A673 (cell line): ENCODE results near the gene FXR2. TPM values are rescaled to one million over a fixed set of nuclear protein-coding genes. Genes with fewer than 3 reads are reported as not detected.
A peak's percentile ranks its signal among the peaks of the same experiment; 100 is the strongest.

Source experiments
- BruUV-seq: library from RNA; stranded (reverse); fragments of 400-500 nt; replicated peaks from 2 replicates; lab custom pipeline; 2021; lab: Mats Ljungman, UMichigan
- CTCF ChIA-PET: fragments of 300-600 bp; sonication (Branson Sonifier 250); formaldehyde crosslinking; loops from one replicate; lab custom pipeline; 2022; ENCODE audit warnings: antibody characterized with exemption; lab: Charles Lee
- POLR2A ChIA-PET: fragments of 300-600 bp; sonication (Branson Sonifier 250); formaldehyde crosslinking; loops from one replicate; lab custom pipeline; 2022; ENCODE audit warnings: antibody characterized with exemption; ENCODE audit not compliant: low non-redundant PET; lab: Charles Lee
- DNase-seq: peaks from one replicate; pipeline ENCODE4 v3.0.0-alpha.2; 2015; ENCODE audit warnings: low spot score
- H3K27ac ChIP-seq: fragments of 200-600 bp; sonication (generic); 2 replicates; pipeline ENCODE4 v1.5.1; 2016; ENCODE audit warnings: mixed run types, low read depth, mild to moderate bottlenecking, mixed read lengths, antibody characterized with exemption, low read length; ENCODE audit not compliant: poor library complexity, severe bottlenecking
- H3K27me3 ChIP-seq: fragments of 200-600 bp; sonication (generic); replicated peaks from 2 replicates; pipeline ENCODE4 v1.6.1; 2017; ENCODE audit warnings: mixed run types, low read depth, mild to moderate bottlenecking, mixed read lengths, antibody characterized with exemption, low read length; ENCODE audit not compliant: insufficient read depth, poor library complexity
- H3K36me3 ChIP-seq: fragments of 200-600 bp; sonication (generic); 2 replicates; pipeline ENCODE4 v1.6.1; 2016; ENCODE audit warnings: mixed run types, mild to moderate bottlenecking, mixed read lengths, antibody characterized with exemption, low read length; ENCODE audit not compliant: insufficient read depth, poor library complexity, severe bottlenecking
- H3K4me1 ChIP-seq: fragments of 200-600 bp; sonication (generic); 2 replicates; pipeline ENCODE4 v1.6.1; 2017; ENCODE audit warnings: mixed run types, mild to moderate bottlenecking, mixed read lengths, antibody characterized with exemption, low read length; ENCODE audit not compliant: insufficient read depth, poor library complexity, severe bottlenecking
- H3K4me3 ChIP-seq: fragments of 200-600 bp; sonication (generic); 2 replicates; pipeline ENCODE4 v1.5.1; 2016; ENCODE audit warnings: low read depth, mixed run types, mild to moderate bottlenecking, mixed read lengths, low read length; ENCODE audit not compliant: poor library complexity, severe bottlenecking
- H3K9me3 ChIP-seq: fragments of 200-600 bp; sonication (generic); 2 replicates; pipeline ENCODE4 v1.6.1; 2016; ENCODE audit warnings: mixed run types, low read depth, mild to moderate bottlenecking, mixed read lengths, antibody characterized with exemption, low read length; ENCODE audit not compliant: poor library complexity, severe bottlenecking
- CTCF ChIP-seq: fragments of 300-800, 200-600 bp; sonication (generic); conservative IDR thresholded peaks from 2 replicates; pipeline ENCODE4 v1.5.1; 2017; ENCODE audit warnings: low read depth, mild to moderate bottlenecking, antibody characterized with exemption, low read length, moderate library complexity, mixed read lengths
- EZH2 ChIP-seq: fragments of 200-600 bp; sonication (generic); IDR thresholded peaks from 2 replicates; pipeline ENCODE4 v1.6.1; 2017; ENCODE audit warnings: borderline replicate concordance, low read depth, mild to moderate bottlenecking, mixed read lengths, antibody characterized with exemption, low read length; ENCODE audit not compliant: poor library complexity, severe bottlenecking
- intact Hi-C: fragments of 100-400 bp; cut with micrococcal nuclease; formaldehyde crosslinking; loops from one replicate; pipeline ENCODE4 v1.10.0; 2022; ENCODE audit not compliant: unreplicated experiment
- total RNA-seq: library from RNA; stranded (reverse); gene quantifications from 2 replicates; pipeline ENCODE4 v1.2.3, GENCODE V29; 2021

The FXR2 gene
- total RNA-seq, 1 experiment from 2014 or later, result 101 TPM

DNA sequence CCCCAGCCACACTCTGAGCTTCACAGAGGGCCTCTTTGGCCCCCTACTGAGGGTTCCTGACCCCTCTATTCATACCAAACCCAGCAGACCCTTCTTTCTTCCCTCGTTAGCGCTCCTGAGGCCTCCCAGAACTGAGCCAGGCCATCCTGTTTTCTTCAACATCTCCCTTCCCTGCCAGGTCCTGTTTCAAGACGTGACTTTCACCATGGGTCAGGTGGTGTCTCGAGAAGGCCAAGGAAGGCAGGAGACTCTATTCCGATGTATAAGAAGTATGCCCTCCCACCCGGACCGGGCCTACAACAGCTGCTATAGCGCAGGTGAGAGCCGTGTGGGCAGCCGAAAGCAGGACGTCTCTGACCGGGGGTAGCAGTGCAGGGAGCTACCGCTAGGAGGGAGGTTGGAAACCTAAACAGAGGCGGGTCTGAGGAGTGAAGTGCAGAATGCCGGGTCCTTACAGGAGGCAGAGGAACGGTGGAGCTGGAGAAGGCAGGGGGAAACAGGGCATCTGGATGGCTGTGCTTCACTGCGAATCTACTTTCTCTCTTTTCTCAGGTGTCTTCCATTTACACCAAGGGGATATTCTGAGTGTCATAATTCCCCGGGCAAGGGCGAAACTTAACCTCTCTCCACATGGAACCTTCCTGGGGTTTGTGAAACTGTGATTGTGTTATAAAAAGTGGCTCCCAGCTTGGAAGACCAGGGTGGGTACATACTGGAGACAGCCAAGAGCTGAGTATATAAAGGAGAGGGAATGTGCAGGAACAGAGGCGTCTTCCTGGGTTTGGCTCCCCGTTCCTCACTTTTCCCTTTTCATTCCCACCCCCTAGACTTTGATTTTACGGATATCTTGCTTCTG lies 54.3 kb downstream of the FXR2 start:
- H3K9me3 ChIP-seq, result no peaks in the 10 kb centered on the region
- peak overlapping the region; percentile 92 for H3K27ac ChIP-seq
- TF ChIP-seq CTCF (peak; percentile 64), EZH2 (no peak)
- DNase-seq, result peak; percentile 83
- BruUV-seq, result no TSS peak
- peaks cover 33% of the 10 kb centered on the region for H3K4me1 ChIP-seq
- peaks cover 22% of the 10 kb centered on the region for H3K36me3 ChIP-seq
- peak overlapping the region; percentile 90 for H3K4me3 ChIP-seq
- intact Hi-C loops, result loop anchor here (1.0 to 2.0 kb wide), 3 partner anchors 46 to 204 kb away; no protein-coding TSS in a partner anchor
- ChIA-PET CTCF (interaction anchor here (0.5 to 1.8 kb wide), 30 partner anchors 9 to 590 kb away, joined by 3 to 32 read pairs (median 4); partner anchors contain the start of genes DNAH2, FGF11, NEURL4 and SLC2A4), POLR2A (interaction anchor here (0.5 to 0.7 kb wide), 3 partner anchors 47 to 231 kb away, joined by 3 to 5 read pairs (median 3); no protein-coding TSS in a partner anchor)
- H3K27me3 ChIP-seq, result no peaks in the 10 kb centered on the region

DNA sequence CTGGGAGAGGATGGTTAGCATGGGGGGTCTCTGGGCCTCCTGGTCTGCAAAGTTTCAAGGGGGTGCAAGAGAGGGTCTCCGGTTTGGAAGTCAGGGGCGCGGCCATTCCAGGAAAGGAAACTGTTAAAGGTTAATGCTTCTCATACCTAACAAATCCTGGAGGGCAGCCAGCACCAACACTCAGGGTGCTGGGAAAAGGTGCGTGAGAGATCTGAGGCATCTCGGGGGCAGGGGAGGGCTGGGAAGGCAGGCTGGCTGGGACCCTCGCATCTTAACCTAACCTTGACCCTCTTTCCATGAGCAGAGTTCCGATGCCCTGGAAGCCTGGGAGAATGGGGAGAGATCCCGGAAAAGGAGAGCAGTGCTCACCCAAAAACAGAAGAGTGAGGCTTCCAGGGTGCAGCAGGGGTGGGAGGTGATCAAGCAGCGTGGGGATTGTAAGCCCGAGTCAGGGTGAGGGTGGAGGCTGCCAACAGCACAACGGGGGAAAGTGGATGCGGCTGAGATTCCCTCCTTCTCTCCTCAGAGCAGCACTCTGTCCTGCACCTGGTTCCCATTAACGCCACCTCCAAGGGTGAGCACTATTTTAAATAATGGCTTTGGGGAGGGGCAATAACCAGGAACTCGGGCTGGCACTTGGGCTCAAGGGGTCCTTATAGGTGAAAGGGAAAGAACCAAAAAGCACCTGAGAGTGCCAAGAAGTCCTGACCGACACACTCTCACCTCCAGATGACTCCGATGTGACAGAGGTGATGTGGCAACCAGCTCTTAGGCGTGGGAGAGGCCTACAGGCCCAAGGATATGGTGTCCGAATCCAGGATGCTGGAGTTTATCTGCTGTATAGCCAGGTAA lies 55.2 kb downstream of the FXR2 start:
- Histone ChIP-seq H3K4me3 (no peak overlapping the region), H3K4me1 (peaks cover 33% of the 10 kb centered on the region), H3K27ac (peak overlapping the region; percentile 92), H3K36me3 (peaks cover 14% of the 10 kb centered on the region), H3K9me3 (no peaks in the 10 kb centered on the region), H3K27me3 (no peaks in the 10 kb centered on the region)
- intact Hi-C loops, result loop anchor here (2.0 kb wide), 2 partner anchors 123 to 203 kb away; no protein-coding TSS in a partner anchor
- POLR2A ChIA-PET, result interaction anchor here (0.5 kb wide), 2 partner anchors 74 to 76 kb away, joined by 3 to 9 read pairs; partner anchors contain the start of gene POLR2A
- TF ChIP-seq CTCF, result no peak
- no peak for TF ChIP-seq EZH2
- DNase-seq, result no peak
- CTCF ChIA-PET, result interaction anchor here (0.5 to 1.8 kb wide), 17 partner anchors 11 to 293 kb away, joined by 3 to 32 read pairs (median 4); partner anchors contain the start of genes DNAH2, FGF11, NEURL4 and SLC2A4
- BruUV-seq, result no TSS peak
